Liver (tissue), 9 donors: ENCODE data around the gene P4HA2. TPM values are rescaled to one million over a fixed set of nuclear protein-coding genes. Genes with fewer than 3 reads are reported as not detected.

ENCODE experiments used
- DNase-seq: peaks from one replicate; pipeline ENCODE4 v3.0.0-alpha.2; 2017; ENCODE audit warnings: low spot score
- H3K27ac ChIP-seq, 2 donors: one replicate each; pipeline ENCODE4 v1.7.0; 2013; ENCODE audit warnings: inconsistent platforms in 2 of 2, low read length in 2 of 2, control low read depth in 1 of 2, low read depth in 1 of 2, mild to moderate bottlenecking in 1 of 2
- H3K27me3 ChIP-seq, 4 donors: one replicate each; pipeline versions ENCODE4 v1.6.1 to v1.7.0; 2013; ENCODE audit warnings: low read length in 3 of 4, inconsistent platforms in 1 of 4, mild to moderate bottlenecking in 1 of 4, moderate library complexity in 1 of 4; ENCODE audit not compliant: control insufficient read depth in 4 of 4, insufficient read depth in 4 of 4
- H3K36me3 ChIP-seq, 4 donors: one replicate each; pipeline versions ENCODE4 v1.6.1 to v1.7.0; 2013; ENCODE audit warnings: low read length in 3 of 4, mild to moderate bottlenecking in 3 of 4, low read depth in 1 of 4, moderate library complexity in 1 of 4; ENCODE audit not compliant: control insufficient read depth in 4 of 4, insufficient read depth in 3 of 4
- H3K4me1 ChIP-seq, 4 donors: one replicate each; pipeline versions ENCODE4 v1.6.1 to v1.7.0; 2013; ENCODE audit warnings: low read length in 3 of 4, mild to moderate bottlenecking in 3 of 4, moderate library complexity in 1 of 4; ENCODE audit not compliant: control insufficient read depth in 4 of 4, insufficient read depth in 4 of 4
- H3K4me3 ChIP-seq, 3 donors: one replicate each; pipeline versions ENCODE4 v1.6.1 to v1.7.0; 2013; ENCODE audit warnings: low read length in 3 of 3, control low read depth in 1 of 3, low read depth in 1 of 3, mild to moderate bottlenecking in 1 of 3
- H3K9ac ChIP-seq, 2 donors: one replicate each; pipeline ENCODE4 v1.7.0; 2013; ENCODE audit warnings: low read length in 2 of 2, mild to moderate bottlenecking in 2 of 2, moderate library complexity in 2 of 2, control low read depth in 1 of 2, low read depth in 1 of 2
- H3K9me3 ChIP-seq, 4 donors: one replicate each; pipeline versions ENCODE4 v1.6.1 to v1.7.0; 2013; ENCODE audit warnings: low read length in 3 of 4; ENCODE audit not compliant: control insufficient read depth in 4 of 4
- EGR1 ChIP-seq, 2 donors: IDR thresholded peaks; 2 replicates each; pipeline ENCODE4 v1.6.1; 2016 to 2018; ENCODE audit warnings: antibody characterized with exemption in 2 of 2, low read depth in 2 of 2
- FOXA1 ChIP-seq: IDR thresholded peaks from 2 replicates; pipeline ENCODE4 v1.6.1; 2016; ENCODE audit warnings: antibody characterized with exemption
- FOXA2 ChIP-seq: IDR thresholded peaks from 2 replicates; pipeline ENCODE4 v1.6.1; 2016; ENCODE audit warnings: antibody characterized with exemption
- GABPA ChIP-seq, 2 donors: IDR thresholded peaks in 1 of 2; conservative IDR thresholded peaks in 1 of 2; 2 replicates each; pipeline ENCODE4 v1.6.1; 2016; ENCODE audit warnings: antibody characterized with exemption in 2 of 2, mild to moderate bottlenecking in 1 of 2, moderate library complexity in 1 of 2
- HNF4A ChIP-seq, 2 donors: conservative IDR thresholded peaks; 2 replicates each; pipeline ENCODE4 v1.6.1; 2016; ENCODE audit warnings: antibody characterized with exemption in 2 of 2, mild to moderate bottlenecking in 2 of 2
- HNF4G ChIP-seq: IDR thresholded peaks from 2 replicates; pipeline ENCODE4 v1.6.1; 2016; ENCODE audit warnings: antibody characterized with exemption
- JUND ChIP-seq, 2 donors: IDR thresholded peaks; 2 replicates each; pipeline ENCODE4 v1.6.1; 2016; ENCODE audit warnings: antibody characterized with exemption in 2 of 2
- NR2F2 ChIP-seq: IDR thresholded peaks from 2 replicates; pipeline ENCODE4 v1.6.1; 2016; ENCODE audit warnings: antibody characterized with exemption
- RAD21 ChIP-seq, 2 donors: IDR thresholded peaks; 2 replicates each; pipeline ENCODE4 v1.6.1; 2016; ENCODE audit warnings: antibody characterized with exemption in 2 of 2, mild to moderate bottlenecking in 2 of 2
- RXRA ChIP-seq, 2 donors: IDR thresholded peaks; 2 replicates each; pipeline ENCODE4 v1.6.1; 2017 to 2018; ENCODE audit warnings: antibody characterized with exemption in 2 of 2, mild to moderate bottlenecking in 1 of 2
- SP1 ChIP-seq: IDR thresholded peaks from 2 replicates; pipeline ENCODE4 v1.6.1; 2018; ENCODE audit warnings: antibody characterized with exemption, mild to moderate bottlenecking
- TAF1 ChIP-seq: conservative IDR thresholded peaks from 2 replicates; pipeline ENCODE4 v1.6.1; 2016; ENCODE audit warnings: antibody characterized with exemption, mild to moderate bottlenecking
- YY1 ChIP-seq: IDR thresholded peaks from 2 replicates; pipeline ENCODE4 v1.6.1; 2016; ENCODE audit warnings: antibody characterized with exemption, mild to moderate bottlenecking
- WGBS: extraction: QIAGEN DNeasy Blood & Tissue Kit; methylation state at CpG from one replicate; pipeline ENCODE4 v1.1.7; 2013; 5-methylcytosine and 5-hydroxymethylcytosine counted together
- polyA plus RNA-seq, 2 donors: library from polyadenylated mRNA; stranded (reverse) in 1 of 2; unstranded in 1 of 2; fragments of 200-250 nt in 1 of 2; fragments of >200 nt in 1 of 2; fragmentation: Nextera tagmentation in 1 of 2; extraction: Ambion mirVana in 1 of 2; gene quantifications; one replicate each; pipeline versions ENCODE4 v1.2.1 to v1.2.3, GENCODE V29; 2013 to 2015
- total RNA-seq, 2 donors: library from RNA; depleted of rRNA; stranded (reverse); fragments of >200 nt; gene quantifications; one replicate each; pipeline ENCODE4 v1.2.3, GENCODE V29; 2014
- TF ChIP-seq, protein P1 (sequence below): IDR thresholded peaks from 2 replicates; pipeline ENCODE4 v1.6.1; 2016; ENCODE audit warnings: antibody characterized with exemption, mild to moderate bottlenecking
- TF ChIP-seq, protein P2 (sequence below): fragments of 150-350 bp; IDR thresholded peaks from 2 replicates; pipeline ENCODE4 v1.5.1; 2017; ENCODE audit warnings: improper control_type of control experiment, low read depth, low read length; ENCODE audit not compliant: missing input control
- TF ChIP-seq, protein P3 (sequence below): IDR thresholded peaks from 2 replicates; pipeline ENCODE4 v1.6.1; 2016; ENCODE audit warnings: antibody characterized with exemption
- TF ChIP-seq, protein P4 (sequence below): IDR thresholded peaks from 2 replicates; pipeline ENCODE4 v1.6.1; 2016; ENCODE audit warnings: antibody characterized with exemption
- donor health status: healthy.
- donor health status: healthy.
- donor health status: healthy.
- donor health status: healthy.
- donor health status: healthy.

Gene P4HA2
- total and polyA plus RNA-seq, 4 donors = 4.6 to 7.9 (median 6.1) TPM

DNA sequence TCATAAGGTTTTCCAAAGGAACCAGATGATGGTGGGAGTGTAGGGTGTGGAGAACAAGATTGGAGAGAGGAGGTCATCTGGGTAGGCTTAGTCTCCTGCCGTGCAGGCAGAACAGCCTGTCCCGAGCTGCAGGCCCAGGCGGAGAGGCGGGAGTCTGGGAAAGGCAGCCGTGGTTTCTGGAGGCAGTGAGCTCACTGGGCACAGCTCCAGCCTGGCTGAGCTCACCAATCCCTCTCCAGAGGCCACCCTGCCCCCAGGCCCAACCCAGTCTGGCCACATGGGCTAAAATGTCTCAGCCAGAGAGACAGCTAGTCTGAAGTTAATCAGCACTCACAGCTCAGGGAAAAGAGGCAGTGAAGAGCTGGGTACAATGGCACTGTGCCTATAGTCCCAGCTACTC lies 12.3 kb downstream of the P4HA2 start:
- H3K4me3 ChIP-seq = no peak overlapping the region
- DNase-seq = no peak
- H3K9ac ChIP-seq = no peak overlapping the region
- H3K9me3 ChIP-seq = no peaks in the 10 kb centered on the region
- no peaks in the 10 kb centered on the region for H3K27me3 ChIP-seq
- no peak for TF ChIP-seq HNF4G
- TF ChIP-seq, protein P1, sequence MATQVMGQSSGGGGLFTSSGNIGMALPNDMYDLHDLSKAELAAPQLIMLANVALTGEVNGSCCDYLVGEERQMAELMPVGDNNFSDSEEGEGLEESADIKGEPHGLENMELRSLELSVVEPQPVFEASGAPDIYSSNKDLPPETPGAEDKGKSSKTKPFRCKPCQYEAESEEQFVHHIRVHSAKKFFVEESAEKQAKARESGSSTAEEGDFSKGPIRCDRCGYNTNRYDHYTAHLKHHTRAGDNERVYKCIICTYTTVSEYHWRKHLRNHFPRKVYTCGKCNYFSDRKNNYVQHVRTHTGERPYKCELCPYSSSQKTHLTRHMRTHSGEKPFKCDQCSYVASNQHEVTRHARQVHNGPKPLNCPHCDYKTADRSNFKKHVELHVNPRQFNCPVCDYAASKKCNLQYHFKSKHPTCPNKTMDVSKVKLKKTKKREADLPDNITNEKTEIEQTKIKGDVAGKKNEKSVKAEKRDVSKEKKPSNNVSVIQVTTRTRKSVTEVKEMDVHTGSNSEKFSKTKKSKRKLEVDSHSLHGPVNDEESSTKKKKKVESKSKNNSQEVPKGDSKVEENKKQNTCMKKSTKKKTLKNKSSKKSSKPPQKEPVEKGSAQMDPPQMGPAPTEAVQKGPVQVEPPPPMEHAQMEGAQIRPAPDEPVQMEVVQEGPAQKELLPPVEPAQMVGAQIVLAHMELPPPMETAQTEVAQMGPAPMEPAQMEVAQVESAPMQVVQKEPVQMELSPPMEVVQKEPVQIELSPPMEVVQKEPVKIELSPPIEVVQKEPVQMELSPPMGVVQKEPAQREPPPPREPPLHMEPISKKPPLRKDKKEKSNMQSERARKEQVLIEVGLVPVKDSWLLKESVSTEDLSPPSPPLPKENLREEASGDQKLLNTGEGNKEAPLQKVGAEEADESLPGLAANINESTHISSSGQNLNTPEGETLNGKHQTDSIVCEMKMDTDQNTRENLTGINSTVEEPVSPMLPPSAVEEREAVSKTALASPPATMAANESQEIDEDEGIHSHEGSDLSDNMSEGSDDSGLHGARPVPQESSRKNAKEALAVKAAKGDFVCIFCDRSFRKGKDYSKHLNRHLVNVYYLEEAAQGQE = no peak
- TF ChIP-seq JUND (IDR thresholded peaks at IDR 0.05) = no peak
- no peak for TF ChIP-seq FOXA2
- TF ChIP-seq, protein P2, sequence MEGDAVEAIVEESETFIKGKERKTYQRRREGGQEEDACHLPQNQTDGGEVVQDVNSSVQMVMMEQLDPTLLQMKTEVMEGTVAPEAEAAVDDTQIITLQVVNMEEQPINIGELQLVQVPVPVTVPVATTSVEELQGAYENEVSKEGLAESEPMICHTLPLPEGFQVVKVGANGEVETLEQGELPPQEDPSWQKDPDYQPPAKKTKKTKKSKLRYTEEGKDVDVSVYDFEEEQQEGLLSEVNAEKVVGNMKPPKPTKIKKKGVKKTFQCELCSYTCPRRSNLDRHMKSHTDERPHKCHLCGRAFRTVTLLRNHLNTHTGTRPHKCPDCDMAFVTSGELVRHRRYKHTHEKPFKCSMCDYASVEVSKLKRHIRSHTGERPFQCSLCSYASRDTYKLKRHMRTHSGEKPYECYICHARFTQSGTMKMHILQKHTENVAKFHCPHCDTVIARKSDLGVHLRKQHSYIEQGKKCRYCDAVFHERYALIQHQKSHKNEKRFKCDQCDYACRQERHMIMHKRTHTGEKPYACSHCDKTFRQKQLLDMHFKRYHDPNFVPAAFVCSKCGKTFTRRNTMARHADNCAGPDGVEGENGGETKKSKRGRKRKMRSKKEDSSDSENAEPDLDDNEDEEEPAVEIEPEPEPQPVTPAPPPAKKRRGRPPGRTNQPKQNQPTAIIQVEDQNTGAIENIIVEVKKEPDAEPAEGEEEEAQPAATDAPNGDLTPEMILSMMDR = no peak
- TF ChIP-seq NR2F2 = peak; percentile 25
- no peak for TF ChIP-seq RAD21 (IDR thresholded peaks at IDR 0.05)
- no peak for TF ChIP-seq HNF4A (conservative IDR thresholded peaks at IDR 0.05)
- TF ChIP-seq, protein P3, sequence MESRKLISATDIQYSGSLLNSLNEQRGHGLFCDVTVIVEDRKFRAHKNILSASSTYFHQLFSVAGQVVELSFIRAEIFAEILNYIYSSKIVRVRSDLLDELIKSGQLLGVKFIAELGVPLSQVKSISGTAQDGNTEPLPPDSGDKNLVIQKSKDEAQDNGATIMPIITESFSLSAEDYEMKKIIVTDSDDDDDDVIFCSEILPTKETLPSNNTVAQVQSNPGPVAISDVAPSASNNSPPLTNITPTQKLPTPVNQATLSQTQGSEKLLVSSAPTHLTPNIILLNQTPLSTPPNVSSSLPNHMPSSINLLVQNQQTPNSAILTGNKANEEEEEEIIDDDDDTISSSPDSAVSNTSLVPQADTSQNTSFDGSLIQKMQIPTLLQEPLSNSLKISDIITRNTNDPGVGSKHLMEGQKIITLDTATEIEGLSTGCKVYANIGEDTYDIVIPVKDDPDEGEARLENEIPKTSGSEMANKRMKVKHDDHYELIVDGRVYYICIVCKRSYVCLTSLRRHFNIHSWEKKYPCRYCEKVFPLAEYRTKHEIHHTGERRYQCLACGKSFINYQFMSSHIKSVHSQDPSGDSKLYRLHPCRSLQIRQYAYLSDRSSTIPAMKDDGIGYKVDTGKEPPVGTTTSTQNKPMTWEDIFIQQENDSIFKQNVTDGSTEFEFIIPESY = no peak
- peak; percentile 45 for TF ChIP-seq SP1
- H3K27ac ChIP-seq = peak overlapping the region; percentile 34 to 54
- 76% methylated on average over 5 of the region's 5 CpGs for WGBS
- H3K36me3 ChIP-seq = peaks cover 0 to 18% (median 3%) of the 10 kb centered on the region in 4 donors
- no peaks in the 10 kb centered on the region for H3K4me1 ChIP-seq

DNA sequence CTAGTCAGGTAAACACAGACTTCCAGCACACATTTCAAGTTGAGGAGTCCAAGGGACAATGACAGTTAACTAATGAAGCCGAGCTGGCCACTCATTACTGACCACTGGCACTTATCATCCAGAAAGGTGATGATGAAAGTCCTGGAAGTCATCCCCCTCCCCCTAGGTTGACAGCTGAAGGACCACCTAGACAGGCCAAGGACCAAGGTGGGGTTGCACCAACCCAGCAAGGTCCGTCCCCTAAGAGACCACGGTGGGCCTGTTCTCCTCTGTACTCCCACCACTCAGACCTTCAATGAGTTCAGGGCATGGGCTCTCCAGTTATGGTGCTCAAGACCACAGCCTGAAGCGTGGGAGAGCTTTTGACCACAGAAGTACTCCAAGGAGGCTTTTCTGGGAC lies 13.2 kb downstream of the P4HA2 start:
- no peak overlapping the region for H3K27ac ChIP-seq
- H3K27me3 ChIP-seq = no peaks in the 10 kb centered on the region
- H3K9ac ChIP-seq = no peak overlapping the region
- no peak overlapping the region for H3K4me3 ChIP-seq
- H3K9me3 ChIP-seq = no peaks in the 10 kb centered on the region
- peaks cover 0 to 26% (median 3%) of the 10 kb centered on the region in 4 donors for H3K36me3 ChIP-seq
- no peaks in the 10 kb centered on the region for H3K4me1 ChIP-seq
- DNase-seq = no peak
- TF ChIP-seq HNF4G = no peak
- no peak for TF ChIP-seq YY1
- TF ChIP-seq TAF1 = no peak
- no peak for TF ChIP-seq NR2F2
- TF ChIP-seq, protein P3 = no peak
- no peak for TF ChIP-seq HNF4A (conservative IDR thresholded peaks at IDR 0.05)
- no peak for TF ChIP-seq FOXA2
- no peak for TF ChIP-seq RXRA (IDR thresholded peaks at IDR 0.05)
- TF ChIP-seq, protein P4, sequence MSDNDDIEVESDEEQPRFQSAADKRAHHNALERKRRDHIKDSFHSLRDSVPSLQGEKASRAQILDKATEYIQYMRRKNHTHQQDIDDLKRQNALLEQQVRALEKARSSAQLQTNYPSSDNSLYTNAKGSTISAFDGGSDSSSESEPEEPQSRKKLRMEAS = no peak
- no peak for TF ChIP-seq EGR1 (IDR thresholded peaks at IDR 0.05; ENCODE audit: low read depth in 2 of 2)
- TF ChIP-seq GABPA (IDR thresholded peaks at IDR 0.05 in 1 of 2, conservative IDR thresholded peaks at IDR 0.05 in 1 of 2) = no peak
- TF ChIP-seq FOXA1 = no peak
- no peak for TF ChIP-seq RAD21 (IDR thresholded peaks at IDR 0.05)
- TF ChIP-seq JUND (IDR thresholded peaks at IDR 0.05) = no peak
- WGBS = 93% methylated on average over 4 of the region's 4 CpGs
